Activated CD8-positive, alpha-beta memory T cell treated with anti-CD3 and anti-CD28 coated beads for 48 hours (primary cell): ENCODE measurements around the gene BLNK.
A peak's percentile ranks its signal among the peaks of the same experiment; 100 is the strongest.

Source experiments
- DNase-seq, 3 experiments: peaks; one replicate each; pipeline ENCODE4 v3.0.0-alpha.2; 2020; ENCODE audit warnings: low read depth in 2 of 3, low spot score in 2 of 3

Gene BLNK

GRCh38 chr10:96263176-96263575 is 8.2 kb downstream of the BLNK start:
- DNase-seq = no peak

- no peak for DNase-seq
Measured at GRCh38 chr10:96261930-96262329, 9.4 kb downstream of the BLNK start.

- DNase-seq = no peak
Measured at GRCh38 chr10:96261132-96261531, 10.2 kb downstream of the BLNK start.

GRCh38 chr10:96260014-96260413 is 11.4 kb downstream of the BLNK start:
- DNase-seq = no peak

- no peak for DNase-seq
Measured at GRCh38 chr10:96259150-96259549, 12.2 kb downstream of the BLNK start.

- no peak for DNase-seq
Measured at GRCh38 chr10:96257944-96258343, 13.4 kb downstream of the BLNK start.

GRCh38 chr10:96255549-96256333 is 15.6 kb downstream of the BLNK start:
- DNase-seq = no peak

GRCh38 chr10:96254976-96255375 is 16.4 kb downstream of the BLNK start:
- DNase-seq = no peak

GRCh38 chr10:96252730-96253129 is 18.6 kb downstream of the BLNK start:
- no peak for DNase-seq

- no peak for DNase-seq
Measured at GRCh38 chr10:96250349-96250748, 21.0 kb downstream of the BLNK start.

- no peak for DNase-seq
Measured at GRCh38 chr10:96249264-96249663, 22.1 kb downstream of the BLNK start.

- no peak for DNase-seq
Measured at GRCh38 chr10:96244354-96244753, 27.0 kb downstream of the BLNK start.

- no peak for DNase-seq
Measured at GRCh38 chr10:96243296-96243695, 28.1 kb downstream of the BLNK start.

- DNase-seq = no peak
Measured at GRCh38 chr10:96242822-96243221, 28.5 kb downstream of the BLNK start.

- DNase-seq = no peak
Measured at GRCh38 chr10:96238646-96239623, 32.4 kb downstream of the BLNK start.

- no peak for DNase-seq
Measured at GRCh38 chr10:96236876-96237275, 34.5 kb downstream of the BLNK start.

GRCh38 chr10:96236090-96236478 is 35.3 kb downstream of the BLNK start:
- DNase-seq = no peak

- DNase-seq = no peak
Measured at GRCh38 chr10:96235326-96236089, 35.9 kb downstream of the BLNK start.

GRCh38 chr10:96233959-96234358 is 37.4 kb downstream of the BLNK start:
- no peak for DNase-seq

- DNase-seq = no peak
Measured at GRCh38 chr10:96230527-96230926, 40.8 kb downstream of the BLNK start.

GRCh38 chr10:96229568-96230030 is 41.8 kb downstream of the BLNK start:
- peak; percentile 37 to 43 (median 41) for DNase-seq
